ENCODE measurements around the gene OTULIN. TPM values are rescaled to one million over a fixed set of nuclear protein-coding genes. Genes with fewer than 3 reads are reported as not detected.

OTULIN gene
- total and polyA plus RNA-seq, 2 of the 8 experiments (the other 6 are each of a cell fraction or from before 2014, with no cell fraction given): 5.2 to 34.8 TPM

- no peaks in the 10 kb centered on the region for H3K27me3 ChIP-seq (replicated peaks in 1 of 4; ENCODE audit: control insufficient read depth in 3 of 4, extremely low read depth in 1 of 4, insufficient read depth in 3 of 4, low read length in 3 of 4)
- no peak overlapping the region for H2AK5ac ChIP-seq (ENCODE audit: low read depth, low read length)
- no peak overlapping the region for H3K9ac ChIP-seq (replicated peaks in 1 of 4; ENCODE audit: extremely low read depth in 1 of 4, low read depth in 3 of 4, low read length in 3 of 4)
- no peak overlapping the region for H3K4ac ChIP-seq (replicated peaks; ENCODE audit: insufficient read length, low read depth, low read length)
- H3K36me3 ChIP-seq (ENCODE audit: control insufficient read depth in 2 of 4, insufficient read depth in 4 of 4, low read length in 3 of 4): peaks cover 0 to 14% (median 7%) of the 10 kb centered on the region in 4 experiments; a peak in 6 of 8 replicates
- ChIA-PET POLR2A (ENCODE audit: partially characterized antibody) (no interaction called here), CTCF (ENCODE audit: partially characterized antibody) (interaction anchor here (0.6 to 1.5 kb wide), 5 partner anchors 8 to 402 kb away, joined by 3 to 7 read pairs (median 3); no protein-coding TSS in a partner anchor)
- no peak overlapping the region for H2BK5ac ChIP-seq (ENCODE audit: low read depth, low read length)
- H4K91ac ChIP-seq (replicated peaks; ENCODE audit: insufficient read length, low read length): no peak overlapping the region
- H2BK120ac ChIP-seq (replicated peaks; ENCODE audit: low read depth, low read length): no peak overlapping the region
- no peak overlapping the region for H2AFZ ChIP-seq (ENCODE audit: low read length)
- no peak overlapping the region for H3K4me2 ChIP-seq (ENCODE audit: insufficient read depth in 1 of 2, low read depth in 2 of 2, low read length in 2 of 2)
- no peak overlapping the region for H4K5ac ChIP-seq (ENCODE audit: insufficient read length, low read depth, low read length)
- H2BK20ac ChIP-seq (ENCODE audit: low read length): no peak overlapping the region
- peaks cover 0 to 12% of the 10 kb centered on the region in 2 experiments; a peak in 2 of 4 replicates for H3K79me2 ChIP-seq (ENCODE audit: control insufficient read depth in 1 of 2, insufficient read depth in 2 of 2, low read length in 2 of 2)
- no peak overlapping the region for H2BK12ac ChIP-seq (ENCODE audit: low read depth, low read length)
- no peak overlapping the region for H3K18ac ChIP-seq (ENCODE audit: extremely low read depth, low read length)
- no peak overlapping the region for H3K27ac ChIP-seq (ENCODE audit: low read depth, low read length)
- peaks cover 3 to 6% of the 10 kb centered on the region in 2 experiments for H4K20me1 ChIP-seq (replicated peaks in 1 of 2; ENCODE audit: control insufficient read depth in 1 of 2, insufficient read depth in 2 of 2, low read length in 2 of 2)
- peaks cover 5% of the 10 kb centered on the region; the same call in 1 of the 2 replicates for H3K79me1 ChIP-seq (ENCODE audit: low read depth, low read length)
- no peaks in the 10 kb centered on the region for H3K23me2 ChIP-seq (ENCODE audit: low read depth, low read length)
- FAIRE-seq: no peak
- no peak overlapping the region; the same call in 1 of the 2 replicates for H4K8ac ChIP-seq (ENCODE audit: extremely low read depth, insufficient read depth, low read length)
- no peak overlapping the region for H3K56ac ChIP-seq (replicated peaks; ENCODE audit: insufficient read length, low read depth, low read length)
- no peak for DNase-seq (ENCODE audit: low read depth in 1 of 2, low spot score in 2 of 2)
- WGBS, 2 experiments (ENCODE audit: extremely low coverage in 1 of 2, insufficient coverage in 1 of 2, insufficient read length in 1 of 2, insufficient replicate concordance in 2 of 2, low coverage in 1 of 2, low lambda C conversion rate in 2 of 2, missing lambda C conversion rate in 1 of 2): 91% methylated on average over 10 of the region's 10 CpGs; no CpG with 5 or more reads in 1 of the 2 experiments
- H2BK15ac ChIP-seq (ENCODE audit: low read length): no peak overlapping the region
- TF ChIP-seq CHD2 (IDR thresholded peaks at IDR 0.05; ENCODE audit: low read length): no peak
- TF ChIP-seq HDAC2 (IDR thresholded peaks at IDR 0.05; ENCODE audit: borderline replicate concordance in 1 of 2, low read depth in 2 of 2, low read length in 2 of 2): no peak
- no peak for TF ChIP-seq TAF1 (IDR thresholded peaks at IDR 0.05; ENCODE audit: low read depth, low read length)
- TF ChIP-seq EP300 (IDR thresholded peaks at IDR 0.05; ENCODE audit: borderline replicate concordance in 1 of 2, low read depth in 2 of 2, low read length in 2 of 2): no peak
- TF ChIP-seq ASH2L (IDR thresholded peaks at IDR 0.05; ENCODE audit: low read length): no peak
- TF ChIP-seq ATF3 (IDR thresholded peaks at IDR 0.05; ENCODE audit: insufficient read depth, low read depth, low read length): no peak
- TF ChIP-seq CTBP2 (IDR thresholded peaks at IDR 0.05; ENCODE audit: borderline replicate concordance, insufficient read depth, insufficient read length, low read length): no peak
- no peak for TF ChIP-seq BCL11A (IDR thresholded peaks at IDR 0.05; ENCODE audit: low read depth in 2 of 2, low read length in 2 of 2)
- TF ChIP-seq SIRT6 (IDR thresholded peaks at IDR 0.05; ENCODE audit: low read length): no peak
- H3K14ac ChIP-seq (ENCODE audit: insufficient read length): no peak overlapping the region
- no peak overlapping the region for H3K4me3 ChIP-seq (ENCODE audit: extremely low read depth in 1 of 4, insufficient read depth in 2 of 4, low read depth in 3 of 4, low read length in 4 of 4)
- H3K23ac ChIP-seq (ENCODE audit: insufficient read length): no peak overlapping the region
- H3K9me3 ChIP-seq (ENCODE audit: insufficient read depth in 2 of 2, low read depth in 1 of 2, low read length in 1 of 2): no peaks in the 10 kb centered on the region
- H3K4me1 ChIP-seq (replicated peaks in 1 of 4; ENCODE audit: control insufficient read depth in 3 of 4, insufficient read depth in 4 of 4, low read length in 3 of 4): no peaks in the 10 kb centered on the region; a peak in 1 of 7 replicates
Measured at GRCh38 chr5:14681236-14681752, 16.8 kb downstream of the OTULIN start.
